Neural crest cell (in vitro differentiated cells): Measurements from ENCODE around the gene VIPR2. TPM values are rescaled to one million over a fixed set of nuclear protein-coding genes. Genes with fewer than 3 reads are reported as not detected.

Source experiments
- DNase-seq: peaks from one replicate; pipeline ENCODE4 v3.0.0; 2021; ENCODE audit warnings: low read depth, mixed read lengths, low spot score
- H3K27ac Mint-ChIP-seq: one replicate; pipeline ENCODE4 v1.8.0; 2021; ENCODE audit warnings: mild to moderate bottlenecking, mixed read lengths; ENCODE audit not compliant: unreplicated experiment
- H3K27me3 Mint-ChIP-seq: 2 replicates; pipeline ENCODE4 v1.8.0; 2021; ENCODE audit warnings: low read depth, mild to moderate bottlenecking, mixed read lengths
- H3K36me3 Mint-ChIP-seq: 2 replicates; pipeline ENCODE4 v1.8.0; 2021; ENCODE audit warnings: low read depth, mild to moderate bottlenecking, mixed read lengths
- H3K4me1 Mint-ChIP-seq: 2 replicates; pipeline ENCODE4 v1.8.0; 2021; ENCODE audit warnings: mixed read lengths
- H3K4me3 Mint-ChIP-seq: one replicate; pipeline ENCODE4 v1.8.0; 2021; ENCODE audit warnings: mild to moderate bottlenecking, mixed read lengths
- H3K9me3 Mint-ChIP-seq: 2 replicates; pipeline ENCODE4 v1.8.0; 2021; ENCODE audit warnings: mixed read lengths
- total RNA-seq: library from RNA; stranded (reverse); gene quantifications from 2 replicates; pipeline ENCODE4 v1.2.1, GENCODE V29; 2021
- TF ChIP-seq, protein P1 (sequence below): fragments of 200-600 bp; sonication (generic); conservative IDR thresholded peaks from 2 replicates; pipeline ENCODE4 v1.5.0; 2021; ENCODE audit warnings: antibody characterized with exemption, mild to moderate bottlenecking

VIPR2 gene
- total RNA-seq, 1 donor from 2014 or later = 0.16 TPM

DNA sequence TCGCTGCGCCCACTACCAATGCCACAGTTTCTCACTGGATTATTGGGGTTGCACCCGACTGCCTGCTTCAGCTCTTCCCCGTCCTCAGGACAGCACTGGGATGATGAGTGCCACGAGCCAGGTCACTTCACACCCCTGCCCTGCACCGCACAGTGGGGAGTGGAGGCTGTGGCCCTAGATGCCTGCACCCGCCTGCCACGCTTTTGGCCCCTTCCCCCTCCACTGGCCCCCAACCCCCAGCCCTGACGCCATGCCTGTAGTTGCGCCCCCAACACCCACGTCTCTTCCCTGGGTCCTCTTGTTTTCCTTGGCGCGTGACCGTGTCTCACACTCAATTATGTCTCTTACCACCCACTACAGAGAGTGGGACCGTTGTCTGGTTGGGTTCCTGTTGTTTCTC lies 134.3 kb downstream of the VIPR2 start:
- Mint-ChIP-seq H3K27me3 (peaks cover 20% of the 10 kb centered on the region), H3K4me1 (peaks cover 23% of the 10 kb centered on the region), H3K36me3 (no peaks in the 10 kb centered on the region), H3K4me3 (no peak overlapping the region), H3K9me3 (no peaks in the 10 kb centered on the region), H3K27ac (peak overlapping the region; percentile 35)
- TF ChIP-seq, protein P1, sequence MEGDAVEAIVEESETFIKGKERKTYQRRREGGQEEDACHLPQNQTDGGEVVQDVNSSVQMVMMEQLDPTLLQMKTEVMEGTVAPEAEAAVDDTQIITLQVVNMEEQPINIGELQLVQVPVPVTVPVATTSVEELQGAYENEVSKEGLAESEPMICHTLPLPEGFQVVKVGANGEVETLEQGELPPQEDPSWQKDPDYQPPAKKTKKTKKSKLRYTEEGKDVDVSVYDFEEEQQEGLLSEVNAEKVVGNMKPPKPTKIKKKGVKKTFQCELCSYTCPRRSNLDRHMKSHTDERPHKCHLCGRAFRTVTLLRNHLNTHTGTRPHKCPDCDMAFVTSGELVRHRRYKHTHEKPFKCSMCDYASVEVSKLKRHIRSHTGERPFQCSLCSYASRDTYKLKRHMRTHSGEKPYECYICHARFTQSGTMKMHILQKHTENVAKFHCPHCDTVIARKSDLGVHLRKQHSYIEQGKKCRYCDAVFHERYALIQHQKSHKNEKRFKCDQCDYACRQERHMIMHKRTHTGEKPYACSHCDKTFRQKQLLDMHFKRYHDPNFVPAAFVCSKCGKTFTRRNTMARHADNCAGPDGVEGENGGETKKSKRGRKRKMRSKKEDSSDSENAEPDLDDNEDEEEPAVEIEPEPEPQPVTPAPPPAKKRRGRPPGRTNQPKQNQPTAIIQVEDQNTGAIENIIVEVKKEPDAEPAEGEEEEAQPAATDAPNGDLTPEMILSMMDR = no peak
- DNase-seq = no peak

DNA sequence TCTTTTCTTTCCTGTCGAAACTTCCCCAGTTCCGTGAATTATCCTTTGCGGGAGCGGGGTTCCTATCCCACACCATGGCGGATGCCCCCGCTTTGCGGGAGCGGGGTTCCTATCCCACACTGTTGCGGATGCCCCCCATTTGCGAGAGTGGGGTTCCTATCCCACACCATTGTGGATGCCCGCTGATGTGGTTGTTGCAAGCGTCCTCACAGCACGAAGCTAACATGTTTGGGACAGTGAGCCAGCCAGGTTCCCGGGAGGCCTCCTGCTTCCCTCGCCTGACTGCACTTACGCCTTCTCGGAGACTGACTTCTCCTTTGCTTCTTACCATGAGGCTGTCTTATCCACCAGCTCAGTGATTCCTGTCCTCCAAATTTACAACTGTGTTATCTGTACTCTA lies 134.7 kb downstream of the VIPR2 start:
- peak overlapping the region; percentile 35 for H3K27ac Mint-ChIP-seq
- H3K27me3 Mint-ChIP-seq = peaks cover 17% of the 10 kb centered on the region
- H3K4me1 Mint-ChIP-seq = peaks cover 19% of the 10 kb centered on the region
- TF ChIP-seq, protein P1 = no peak
- no peak overlapping the region for H3K4me3 Mint-ChIP-seq
- no peaks in the 10 kb centered on the region for H3K9me3 Mint-ChIP-seq
- DNase-seq = no peak
- H3K36me3 Mint-ChIP-seq = no peaks in the 10 kb centered on the region

DNA sequence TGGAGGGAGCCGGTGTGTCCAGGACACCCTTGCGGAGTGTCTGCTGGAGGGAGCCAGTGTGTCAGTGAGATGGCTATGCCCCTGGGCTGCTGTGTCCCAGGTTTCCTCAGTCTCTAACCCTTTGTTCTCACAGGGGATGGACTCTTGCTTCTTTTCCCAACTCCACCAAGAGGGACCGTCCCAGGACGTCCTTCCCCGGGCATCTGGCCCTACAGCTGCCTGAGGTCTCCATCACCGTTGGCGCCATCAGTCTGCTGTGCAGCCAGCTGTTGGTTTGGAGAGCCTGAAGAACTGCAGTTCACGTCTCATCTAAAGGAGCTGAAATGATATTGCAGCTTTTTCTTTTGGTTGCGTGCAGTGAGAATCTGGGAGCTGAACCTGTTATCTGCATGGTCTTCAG lies 136.2 kb downstream of the VIPR2 start:
- no peak for DNase-seq
- Mint-ChIP-seq H3K27ac (no peak overlapping the region), H3K4me3 (no peak overlapping the region), H3K27me3 (peaks cover 17% of the 10 kb centered on the region), H3K36me3 (no peaks in the 10 kb centered on the region), H3K9me3 (no peaks in the 10 kb centered on the region), H3K4me1 (peaks cover 18% of the 10 kb centered on the region)
- TF ChIP-seq, protein P1 = no peak

DNA sequence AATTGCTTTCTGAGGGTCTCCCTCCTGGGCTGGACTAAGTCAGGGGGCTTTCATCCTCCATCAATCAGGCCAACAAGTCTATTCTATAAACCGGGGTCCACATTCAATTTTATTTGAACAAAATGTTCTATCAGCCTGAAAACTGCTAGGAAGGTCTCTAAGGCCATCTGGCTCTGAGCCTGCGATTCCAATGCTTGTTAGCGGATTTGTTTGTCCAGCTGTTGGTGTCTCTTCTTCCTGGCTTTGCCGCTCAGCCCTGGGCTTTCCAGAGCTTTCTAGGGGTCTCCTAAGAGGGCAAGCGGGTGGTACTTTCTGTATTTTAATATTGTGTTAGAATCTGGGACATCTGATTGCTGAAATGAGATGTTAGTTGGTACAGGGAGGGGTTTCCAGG lies 136.7 kb downstream of the VIPR2 start:
- Mint-ChIP-seq H3K9me3 (no peaks in the 10 kb centered on the region), H3K4me1 (peaks cover 18% of the 10 kb centered on the region), H3K27me3 (peaks cover 17% of the 10 kb centered on the region), H3K4me3 (no peak overlapping the region), H3K27ac (no peak overlapping the region), H3K36me3 (no peaks in the 10 kb centered on the region)
- TF ChIP-seq, protein P1 = no peak
- no peak for DNase-seq

DNA sequence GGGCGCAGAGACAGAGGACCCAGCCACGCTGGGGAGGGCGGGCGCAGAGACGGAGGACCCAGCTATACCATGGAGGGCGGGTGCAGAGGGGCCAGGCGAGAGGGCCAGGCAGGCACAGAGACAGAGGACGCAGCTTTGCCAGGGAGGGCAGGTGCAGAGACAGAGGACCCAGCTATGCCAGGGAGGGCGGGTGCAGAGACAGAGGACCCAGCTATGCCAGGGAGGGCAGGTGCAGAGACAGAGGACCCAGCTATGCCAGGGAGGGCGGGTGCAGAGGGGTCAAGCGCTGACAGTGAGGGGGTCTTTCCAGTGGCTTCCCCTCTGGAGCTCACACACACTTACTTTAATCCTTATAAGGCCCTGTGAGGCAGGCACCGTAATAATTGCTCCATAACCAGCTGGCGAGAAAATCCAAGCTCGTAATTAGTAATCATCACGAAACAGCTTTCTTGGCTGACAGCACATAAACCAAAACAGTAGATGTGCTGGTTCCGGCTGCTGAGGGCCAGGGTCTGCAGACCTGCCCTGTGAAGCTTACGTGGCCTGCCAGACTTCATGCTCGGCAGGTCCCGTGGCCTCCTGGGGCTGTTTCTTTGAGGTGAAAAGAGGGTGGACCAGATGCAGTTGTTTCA lies 137.2 kb downstream of the VIPR2 start:
- H3K4me3 Mint-ChIP-seq = no peak overlapping the region
- peaks cover 17% of the 10 kb centered on the region for H3K27me3 Mint-ChIP-seq
- peaks cover 18% of the 10 kb centered on the region for H3K4me1 Mint-ChIP-seq
- TF ChIP-seq, protein P1 = no peak
- no peaks in the 10 kb centered on the region for H3K9me3 Mint-ChIP-seq
- no peaks in the 10 kb centered on the region for H3K36me3 Mint-ChIP-seq
- DNase-seq = no peak
- no peak overlapping the region for H3K27ac Mint-ChIP-seq
